ENCODE results near the gene PLPP4.
"Not testable (repeated sequence)": the region's sequence is repeated elsewhere in the genome, so short reads cannot be mapped to it uniquely, and the experiment has no call there.

PLPP4 gene

GRCh38 chr10:120495226-120496009, 38.4 kb downstream of the PLPP4 start:
- Histone ChIP-seq H3K4me3 (replicated peaks; ENCODE audit: insufficient read depth, low read length) (no peak overlapping the region), H3K27ac (replicated peaks) (no peak overlapping the region), H3K27me3 (ENCODE audit: insufficient read depth, poor library complexity, severe bottlenecking) (peaks cover 2% of the 10 kb centered on the region)
- no peak for TF ChIP-seq POLR2AphosphoS5 (IDR thresholded peaks at IDR 0.05; ENCODE audit: low read depth)
- no peak for TF ChIP-seq GABPA (IDR thresholded peaks at IDR 0.05; ENCODE audit: low read depth)
- TF ChIP-seq SPI1 (IDR thresholded peaks at IDR 0.05; ENCODE audit: borderline replicate concordance, low read depth), result no peak
- no peak for TF ChIP-seq CTCF (IDR thresholded peaks at IDR 0.05; ENCODE audit: insufficient read depth, low read length)
- TF ChIP-seq, protein P1, sequence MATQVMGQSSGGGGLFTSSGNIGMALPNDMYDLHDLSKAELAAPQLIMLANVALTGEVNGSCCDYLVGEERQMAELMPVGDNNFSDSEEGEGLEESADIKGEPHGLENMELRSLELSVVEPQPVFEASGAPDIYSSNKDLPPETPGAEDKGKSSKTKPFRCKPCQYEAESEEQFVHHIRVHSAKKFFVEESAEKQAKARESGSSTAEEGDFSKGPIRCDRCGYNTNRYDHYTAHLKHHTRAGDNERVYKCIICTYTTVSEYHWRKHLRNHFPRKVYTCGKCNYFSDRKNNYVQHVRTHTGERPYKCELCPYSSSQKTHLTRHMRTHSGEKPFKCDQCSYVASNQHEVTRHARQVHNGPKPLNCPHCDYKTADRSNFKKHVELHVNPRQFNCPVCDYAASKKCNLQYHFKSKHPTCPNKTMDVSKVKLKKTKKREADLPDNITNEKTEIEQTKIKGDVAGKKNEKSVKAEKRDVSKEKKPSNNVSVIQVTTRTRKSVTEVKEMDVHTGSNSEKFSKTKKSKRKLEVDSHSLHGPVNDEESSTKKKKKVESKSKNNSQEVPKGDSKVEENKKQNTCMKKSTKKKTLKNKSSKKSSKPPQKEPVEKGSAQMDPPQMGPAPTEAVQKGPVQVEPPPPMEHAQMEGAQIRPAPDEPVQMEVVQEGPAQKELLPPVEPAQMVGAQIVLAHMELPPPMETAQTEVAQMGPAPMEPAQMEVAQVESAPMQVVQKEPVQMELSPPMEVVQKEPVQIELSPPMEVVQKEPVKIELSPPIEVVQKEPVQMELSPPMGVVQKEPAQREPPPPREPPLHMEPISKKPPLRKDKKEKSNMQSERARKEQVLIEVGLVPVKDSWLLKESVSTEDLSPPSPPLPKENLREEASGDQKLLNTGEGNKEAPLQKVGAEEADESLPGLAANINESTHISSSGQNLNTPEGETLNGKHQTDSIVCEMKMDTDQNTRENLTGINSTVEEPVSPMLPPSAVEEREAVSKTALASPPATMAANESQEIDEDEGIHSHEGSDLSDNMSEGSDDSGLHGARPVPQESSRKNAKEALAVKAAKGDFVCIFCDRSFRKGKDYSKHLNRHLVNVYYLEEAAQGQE (IDR thresholded peaks at IDR 0.05; ENCODE audit: insufficient replicate concordance, low read depth), result no peak
- DNase-seq (ENCODE audit: low read depth in 1 of 2, low spot score in 1 of 2), result no peak

GRCh38 chr10:120499883-120500282, 42.9 kb downstream of the PLPP4 start:
- TF ChIP-seq SPI1 (IDR thresholded peaks at IDR 0.05; ENCODE audit: borderline replicate concordance, low read depth) (no peak), GABPA (IDR thresholded peaks at IDR 0.05; ENCODE audit: low read depth) (no peak), POLR2AphosphoS5 (IDR thresholded peaks at IDR 0.05; ENCODE audit: low read depth) (no peak), CTCF (IDR thresholded peaks at IDR 0.05; ENCODE audit: insufficient read depth, low read length) (no peak)
- TF ChIP-seq, protein P1 (IDR thresholded peaks at IDR 0.05; ENCODE audit: insufficient replicate concordance, low read depth), result no peak
- Histone ChIP-seq H3K27ac (replicated peaks) (no peak overlapping the region), H3K27me3 (ENCODE audit: insufficient read depth, poor library complexity, severe bottlenecking) (no peaks in the 10 kb centered on the region), H3K4me3 (replicated peaks; ENCODE audit: insufficient read depth, low read length) (no peak overlapping the region)
- DNase-seq (ENCODE audit: low read depth in 1 of 2, low spot score in 1 of 2), result no peak

DNA sequence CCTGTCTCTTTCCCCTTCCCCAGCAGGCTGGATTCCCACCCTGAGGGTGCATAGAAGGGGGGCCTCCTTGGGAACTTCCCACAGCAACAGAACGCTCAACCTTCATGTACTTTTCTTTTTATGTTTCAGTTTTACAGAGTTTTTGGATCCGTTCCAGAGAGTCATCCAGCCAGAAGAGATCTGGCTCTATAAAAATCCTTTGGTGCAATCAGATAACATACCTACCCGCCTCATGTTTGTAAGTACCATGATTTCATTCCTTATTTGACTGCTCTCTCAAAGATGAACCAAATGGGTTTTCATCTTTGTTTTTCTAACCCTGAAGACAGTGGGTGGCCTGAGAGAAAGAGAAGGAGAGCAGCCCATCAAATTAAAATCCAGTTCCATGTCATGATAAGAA, 46.7 kb downstream of the PLPP4 start:
- no peaks in the 10 kb centered on the region for H3K27me3 ChIP-seq (ENCODE audit: insufficient read depth, poor library complexity, severe bottlenecking)
- no peak overlapping the region for H3K4me3 ChIP-seq (replicated peaks; ENCODE audit: insufficient read depth, low read length)
- H3K27ac ChIP-seq (replicated peaks), result no peak overlapping the region
- TF ChIP-seq SPI1 (IDR thresholded peaks at IDR 0.05; ENCODE audit: borderline replicate concordance, low read depth), result no peak
- TF ChIP-seq CTCF (IDR thresholded peaks at IDR 0.05; ENCODE audit: insufficient read depth, low read length), result no peak
- no peak for TF ChIP-seq GABPA (IDR thresholded peaks at IDR 0.05; ENCODE audit: low read depth)
- no peak for TF ChIP-seq POLR2AphosphoS5 (IDR thresholded peaks at IDR 0.05; ENCODE audit: low read depth)
- TF ChIP-seq, protein P1 (IDR thresholded peaks at IDR 0.05; ENCODE audit: insufficient replicate concordance, low read depth), result no peak
- DNase-seq (ENCODE audit: low read depth in 1 of 2, low spot score in 1 of 2), result no peak

DNA sequence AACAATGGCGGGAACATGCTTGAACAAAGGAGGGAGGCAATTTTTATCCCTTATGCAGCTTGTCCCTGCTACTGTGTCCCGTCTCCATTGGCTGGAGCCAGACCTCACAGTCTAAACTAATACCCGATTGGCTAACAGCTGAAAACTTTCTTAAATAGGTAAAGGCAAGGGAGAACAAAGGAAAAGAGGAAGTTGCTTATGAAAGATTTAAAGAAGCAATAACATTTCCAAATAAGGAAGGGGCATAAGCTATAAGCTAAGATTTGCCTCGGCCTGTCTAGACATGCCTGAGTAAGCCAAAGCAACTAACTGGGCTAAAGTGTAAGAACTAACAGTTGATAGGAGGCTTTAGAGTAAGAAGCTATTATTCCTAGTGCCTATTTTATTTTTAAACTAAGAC, 47.2 kb downstream of the PLPP4 start:
- H3K4me3 ChIP-seq (replicated peaks; ENCODE audit: insufficient read depth, low read length); H3K27ac ChIP-seq (replicated peaks); H3K27me3 ChIP-seq (ENCODE audit: insufficient read depth, poor library complexity, severe bottlenecking): not testable (repeated sequence)
- peak in 1 of 2 experiments; percentile 15 for DNase-seq (ENCODE audit: low read depth in 1 of 2, low spot score in 1 of 2)

All from HL-60 (cell line).